Measurements from ENCODE around the gene RUFY4.

Gene RUFY4

DNA sequence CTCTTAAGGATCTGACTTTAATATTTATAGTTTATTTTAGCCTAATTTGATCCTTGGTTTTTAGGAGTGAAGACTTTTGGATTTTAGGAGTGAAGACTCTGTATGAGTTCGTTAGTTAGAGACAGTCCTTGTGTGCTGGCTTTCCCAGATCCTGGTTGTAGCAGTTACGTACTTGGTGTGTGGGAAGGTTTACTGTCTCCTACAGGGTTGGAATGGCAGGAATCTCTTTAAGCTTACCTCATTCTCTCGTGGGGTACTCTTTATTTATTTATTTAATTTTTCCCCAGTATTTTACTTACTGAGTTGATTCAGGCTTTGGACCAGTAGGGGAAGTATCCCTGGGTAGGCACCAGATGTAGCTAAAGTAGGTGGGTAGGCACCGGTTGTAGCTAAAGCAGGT is 54.9 kb downstream of the RUFY4 start:
- TF ChIP-seq, protein P1, sequence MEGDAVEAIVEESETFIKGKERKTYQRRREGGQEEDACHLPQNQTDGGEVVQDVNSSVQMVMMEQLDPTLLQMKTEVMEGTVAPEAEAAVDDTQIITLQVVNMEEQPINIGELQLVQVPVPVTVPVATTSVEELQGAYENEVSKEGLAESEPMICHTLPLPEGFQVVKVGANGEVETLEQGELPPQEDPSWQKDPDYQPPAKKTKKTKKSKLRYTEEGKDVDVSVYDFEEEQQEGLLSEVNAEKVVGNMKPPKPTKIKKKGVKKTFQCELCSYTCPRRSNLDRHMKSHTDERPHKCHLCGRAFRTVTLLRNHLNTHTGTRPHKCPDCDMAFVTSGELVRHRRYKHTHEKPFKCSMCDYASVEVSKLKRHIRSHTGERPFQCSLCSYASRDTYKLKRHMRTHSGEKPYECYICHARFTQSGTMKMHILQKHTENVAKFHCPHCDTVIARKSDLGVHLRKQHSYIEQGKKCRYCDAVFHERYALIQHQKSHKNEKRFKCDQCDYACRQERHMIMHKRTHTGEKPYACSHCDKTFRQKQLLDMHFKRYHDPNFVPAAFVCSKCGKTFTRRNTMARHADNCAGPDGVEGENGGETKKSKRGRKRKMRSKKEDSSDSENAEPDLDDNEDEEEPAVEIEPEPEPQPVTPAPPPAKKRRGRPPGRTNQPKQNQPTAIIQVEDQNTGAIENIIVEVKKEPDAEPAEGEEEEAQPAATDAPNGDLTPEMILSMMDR (conservative IDR thresholded peaks at IDR 0.05; ENCODE audit: low read depth, low read length), result no peak
- no peak overlapping the region for H3K4me3 ChIP-seq (ENCODE audit: low read length)
- DNase-seq (ENCODE audit: low read depth), result no peak

DNA sequence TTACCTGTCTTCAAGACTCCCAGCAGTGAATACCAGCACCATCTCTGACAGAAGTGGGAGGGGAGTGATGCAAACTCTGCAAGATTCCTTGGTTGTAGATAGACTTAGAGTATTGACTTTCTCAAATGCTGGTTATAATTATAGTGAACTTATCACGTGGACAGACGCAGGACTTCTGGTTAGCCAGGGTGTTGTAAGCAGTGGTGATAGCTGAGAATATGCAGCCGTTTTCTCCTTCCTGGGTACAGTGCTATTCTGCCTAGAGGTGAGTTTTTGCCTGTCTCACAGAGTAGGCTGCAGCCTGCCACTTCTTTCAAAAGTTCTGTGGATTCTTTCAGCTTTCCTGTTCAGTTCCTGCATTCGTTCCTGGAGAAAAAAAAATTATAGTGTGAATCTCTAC is 56.0 kb downstream of the RUFY4 start:
- no peak for DNase-seq (ENCODE audit: low read depth)
- TF ChIP-seq, protein P1 (conservative IDR thresholded peaks at IDR 0.05; ENCODE audit: low read depth, low read length), result no peak

DNA sequence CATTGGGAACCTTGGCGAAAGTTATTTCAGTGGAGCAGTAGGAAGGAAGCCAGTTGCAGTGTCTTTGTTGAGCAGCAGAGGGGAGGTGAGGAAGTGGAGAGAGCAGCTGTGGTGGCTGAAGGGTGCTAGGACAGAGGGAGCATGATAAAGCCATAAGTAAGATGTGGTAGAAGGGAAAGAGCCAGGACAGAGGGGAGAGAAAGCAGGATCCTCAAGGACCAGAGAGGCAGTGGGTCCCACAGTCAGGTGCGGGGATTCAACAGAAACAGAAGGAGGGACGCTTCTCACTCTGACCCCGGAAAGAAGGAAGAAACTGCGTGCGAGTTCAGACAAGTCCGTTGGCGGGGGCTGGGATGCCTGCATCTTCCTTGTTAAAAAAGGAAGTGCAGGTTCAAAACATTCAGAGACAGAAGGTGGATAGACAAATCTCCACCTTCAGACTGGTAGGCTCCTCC is 56.6 kb downstream of the RUFY4 start, which contains the start of gene CXCR2:
Gene CXCR2, plus strand, starts transcription at position 403 of the 455 bp plus-strand sequence. CDS start 8,774 bp downstream, outside the sequence.
- TF ChIP-seq, protein P1 (conservative IDR thresholded peaks at IDR 0.05; ENCODE audit: low read depth, low read length), result no peak
- DNase-seq (ENCODE audit: low read depth), result no peak
- H3K4me3 ChIP-seq (ENCODE audit: low read length), result no peak within 1 kb of the TSS

More for the DNA sequence above, 56.0 kb downstream of the RUFY4 start:
- no peak overlapping the region for H3K4me3 ChIP-seq (ENCODE audit: low read length)

DNA sequence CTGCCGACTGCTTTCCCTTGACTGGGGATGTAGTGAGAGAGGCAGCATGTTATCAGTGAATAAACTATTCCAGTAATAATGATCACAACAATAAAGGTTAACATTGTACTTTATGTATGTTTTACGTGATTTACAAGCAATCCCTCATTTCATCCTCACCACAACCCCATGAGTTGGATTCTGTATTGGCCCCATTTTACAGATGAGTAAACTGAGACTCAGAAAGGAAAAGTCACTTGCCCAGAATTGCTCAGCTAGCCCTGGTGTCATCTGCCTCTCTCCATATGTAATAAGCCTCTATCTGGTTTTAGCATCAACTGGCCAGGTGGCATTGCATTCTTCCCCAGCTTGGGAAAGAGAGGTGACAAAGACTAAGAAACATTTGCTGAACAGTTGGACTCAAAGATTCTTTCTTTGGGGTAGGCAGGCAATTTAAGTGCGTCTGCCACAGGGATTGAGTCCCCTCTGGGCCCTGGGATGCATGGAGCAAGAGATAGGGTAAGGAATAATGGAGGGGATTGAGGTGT is 58.9 kb downstream of the RUFY4 start:
- TF ChIP-seq, protein P1 (conservative IDR thresholded peaks at IDR 0.05; ENCODE audit: low read depth, low read length), result no peak
- no peak for DNase-seq (ENCODE audit: low read depth)
- H3K4me3 ChIP-seq (ENCODE audit: low read length), result no peak overlapping the region

DNA sequence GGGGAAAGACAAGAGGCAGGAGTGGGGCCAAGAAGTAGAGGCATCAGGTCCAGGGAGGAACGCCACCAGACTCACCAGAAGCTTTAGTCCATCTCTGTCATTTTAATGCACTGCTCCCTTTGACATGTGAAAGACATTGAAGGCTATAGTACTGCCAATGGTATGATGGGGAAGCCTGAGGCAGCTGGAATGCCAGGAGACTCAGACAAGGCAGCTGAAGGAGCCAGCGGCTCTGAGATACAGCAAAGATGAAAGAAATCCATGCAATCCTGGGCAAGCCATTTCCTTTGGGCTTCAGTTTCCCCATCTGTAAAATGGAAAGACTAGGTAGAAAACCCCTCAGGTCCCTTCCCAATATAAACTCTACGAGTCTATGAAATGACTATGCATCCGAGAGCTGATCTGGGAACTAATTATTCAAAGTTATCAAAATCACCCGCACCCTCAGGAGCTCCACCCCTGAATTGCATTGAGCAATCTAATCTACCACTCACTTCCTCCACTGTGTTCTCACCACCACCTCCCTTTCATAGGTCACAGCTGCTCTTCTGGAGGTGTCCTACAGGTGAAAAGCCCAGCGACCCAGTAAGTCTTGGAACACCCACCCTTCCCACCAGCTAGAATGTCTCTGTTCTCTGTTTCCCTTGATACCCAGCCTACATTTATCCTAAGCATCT is 59.9 kb downstream of the RUFY4 start:
- H3K4me3 ChIP-seq (ENCODE audit: low read length), result no peak overlapping the region
- DNase-seq (ENCODE audit: low read depth), result no peak
- TF ChIP-seq, protein P1 (conservative IDR thresholded peaks at IDR 0.05; ENCODE audit: low read depth, low read length), result no peak

DNA sequence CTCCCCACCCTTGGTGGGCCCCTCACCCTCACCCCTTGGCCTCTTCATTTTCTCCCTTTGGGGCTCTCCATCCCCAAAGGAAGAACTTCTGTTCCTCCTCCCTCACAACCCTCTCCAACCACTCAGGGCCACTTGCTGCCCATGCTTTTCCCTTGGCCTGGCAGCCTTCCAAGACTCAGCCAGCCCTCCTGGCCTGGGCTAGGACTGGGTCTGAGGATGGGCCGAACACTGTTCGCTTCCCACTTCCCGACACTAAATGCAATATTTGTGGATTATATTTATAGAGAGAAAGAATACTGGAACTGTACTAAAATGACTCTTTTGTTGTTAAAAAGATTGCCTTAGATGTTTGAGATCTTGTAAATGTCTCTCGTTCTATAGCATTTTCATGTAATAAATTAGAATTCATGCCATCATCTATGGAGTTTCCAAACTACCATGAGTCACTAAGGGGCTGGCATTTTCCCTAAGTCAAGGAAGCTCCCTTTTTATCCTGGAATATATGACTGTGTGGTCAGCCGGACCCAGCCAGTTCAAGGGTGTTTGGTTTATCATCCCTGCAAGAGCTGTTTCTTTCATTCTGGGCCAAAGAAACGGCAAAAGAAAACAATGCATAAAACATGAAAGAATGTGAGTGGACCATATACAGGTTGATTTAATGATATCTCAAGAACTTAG is 60.5 kb downstream of the RUFY4 start:
- no peak for DNase-seq (ENCODE audit: low read depth)
- no peak overlapping the region for H3K4me3 ChIP-seq (ENCODE audit: low read length)
- TF ChIP-seq, protein P1 (conservative IDR thresholded peaks at IDR 0.05; ENCODE audit: low read depth, low read length), result no peak

Data from retinal pigment epithelial cell (primary cell).